AML-193 (cell line): Measurements from ENCODE around the gene CETP.

Source experiments
- DNase-seq, 2 experiments: peaks; one replicate each; lab custom pipeline; 2025; lab: John Stamatoyannopoulos, UW

CETP gene, protein sequence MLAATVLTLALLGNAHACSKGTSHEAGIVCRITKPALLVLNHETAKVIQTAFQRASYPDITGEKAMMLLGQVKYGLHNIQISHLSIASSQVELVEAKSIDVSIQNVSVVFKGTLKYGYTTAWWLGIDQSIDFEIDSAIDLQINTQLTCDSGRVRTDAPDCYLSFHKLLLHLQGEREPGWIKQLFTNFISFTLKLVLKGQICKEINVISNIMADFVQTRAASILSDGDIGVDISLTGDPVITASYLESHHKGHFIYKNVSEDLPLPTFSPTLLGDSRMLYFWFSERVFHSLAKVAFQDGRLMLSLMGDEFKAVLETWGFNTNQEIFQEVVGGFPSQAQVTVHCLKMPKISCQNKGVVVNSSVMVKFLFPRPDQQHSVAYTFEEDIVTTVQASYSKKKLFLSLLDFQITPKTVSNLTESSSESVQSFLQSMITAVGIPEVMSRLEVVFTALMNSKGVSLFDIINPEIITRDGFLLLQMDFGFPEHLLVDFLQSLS

DNA sequence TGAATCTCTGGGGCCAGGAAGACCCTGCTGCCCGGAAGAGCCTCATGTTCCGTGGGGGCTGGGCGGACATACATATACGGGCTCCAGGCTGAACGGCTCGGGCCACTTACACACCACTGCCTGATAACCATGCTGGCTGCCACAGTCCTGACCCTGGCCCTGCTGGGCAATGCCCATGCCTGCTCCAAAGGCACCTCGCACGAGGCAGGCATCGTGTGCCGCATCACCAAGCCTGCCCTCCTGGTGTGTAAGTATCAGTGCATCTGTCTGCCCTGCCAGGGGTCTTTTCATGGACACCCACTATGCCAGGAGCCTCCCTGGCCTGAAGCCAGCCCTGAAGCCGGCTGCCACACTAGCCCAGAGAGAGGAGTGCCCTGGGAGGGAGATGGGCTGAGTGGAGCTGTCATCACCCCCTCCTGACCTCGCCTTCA is at the start of gene CETP:
CETP (plus strand) TSS at position 100 of the 431 bp plus-strand sequence; CDS start at position 130, 30 bp downstream.
- no peak for DNase-seq

DNA sequence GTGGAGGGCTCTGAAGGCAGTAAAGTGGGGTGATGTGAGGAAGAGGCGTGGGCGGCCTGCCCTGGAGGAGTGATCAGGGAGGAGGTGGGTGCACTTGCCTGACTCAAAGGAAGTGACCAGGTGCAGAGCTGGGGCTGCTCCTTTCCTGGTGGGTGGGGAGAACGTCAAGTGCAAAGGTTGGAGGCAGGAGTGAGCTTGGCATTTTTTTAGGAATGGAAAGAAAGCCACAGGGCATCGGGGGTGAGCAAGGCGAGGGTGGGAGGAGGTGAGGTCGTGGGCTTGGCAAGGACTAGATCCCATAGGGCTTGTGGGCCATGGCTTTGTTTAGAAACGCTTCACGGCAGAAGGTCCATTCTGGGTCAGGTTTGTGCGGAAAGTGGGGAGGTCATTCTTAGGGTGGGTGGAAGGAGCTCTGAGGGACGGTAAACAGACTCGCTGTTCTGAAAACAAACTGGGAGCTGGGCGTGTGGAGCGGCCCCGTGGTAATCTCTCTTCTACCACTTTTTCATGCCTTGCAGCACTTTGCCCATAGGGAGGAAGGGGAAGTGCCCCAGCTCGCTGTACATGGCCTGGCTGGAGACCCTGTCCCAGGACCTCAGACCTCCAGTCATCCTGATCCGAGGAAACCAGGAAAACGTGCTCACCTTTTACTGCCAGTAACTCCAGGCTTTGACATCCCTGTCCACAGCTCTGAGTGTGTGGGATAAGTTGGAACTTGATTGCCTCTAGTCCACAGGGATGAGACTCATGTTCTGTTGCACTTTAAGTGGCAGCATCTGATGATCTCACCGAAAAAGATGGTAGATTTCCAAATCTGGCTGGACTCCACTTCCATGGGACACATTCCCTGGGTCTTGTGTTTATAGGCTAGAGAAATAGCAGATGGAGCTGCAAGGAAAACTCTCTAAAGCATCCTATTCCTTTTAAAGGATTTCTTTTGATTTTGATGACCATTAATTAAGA is 48.7 kb upstream of the CETP start:
- no peak for DNase-seq

DNA sequence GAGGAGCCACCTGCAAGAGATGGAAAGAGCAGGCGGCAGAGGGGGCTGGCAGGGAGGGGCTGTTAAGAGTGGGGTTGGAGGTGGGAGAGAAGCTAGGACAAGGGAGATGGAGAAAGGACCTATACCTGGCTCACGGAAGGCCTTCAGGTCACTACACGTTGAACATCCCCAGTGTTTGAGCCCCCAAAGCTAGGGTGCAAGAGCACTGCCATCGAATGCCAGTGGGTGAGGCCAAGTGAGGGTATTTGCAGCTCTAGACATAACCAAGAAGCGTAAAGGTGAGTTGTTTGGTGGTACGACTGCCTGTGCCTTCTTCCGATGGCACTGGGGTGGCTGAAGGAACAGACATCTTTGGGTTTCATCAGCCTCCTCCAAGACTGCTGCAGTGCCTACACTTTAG is 46.9 kb upstream of the CETP start:
- no peak for DNase-seq

- DNase-seq = peak in 1 of 2 experiments; percentile 23
Measured at GRCh38 chr16:56915336-56916119, 46.2 kb upstream of the CETP start.

- DNase-seq = no peak
Measured at GRCh38 chr16:56916571-56917403, 45.0 kb upstream of the CETP start.

- no peak for DNase-seq
Measured at GRCh38 chr16:56918467-56919012, 43.2 kb upstream of the CETP start.

- no peak for DNase-seq
Measured at GRCh38 chr16:56919099-56919800, 42.5 kb upstream of the CETP start.

GRCh38 chr16:56921571-56921970 is 40.2 kb upstream of the CETP start:
- no peak for DNase-seq

DNA sequence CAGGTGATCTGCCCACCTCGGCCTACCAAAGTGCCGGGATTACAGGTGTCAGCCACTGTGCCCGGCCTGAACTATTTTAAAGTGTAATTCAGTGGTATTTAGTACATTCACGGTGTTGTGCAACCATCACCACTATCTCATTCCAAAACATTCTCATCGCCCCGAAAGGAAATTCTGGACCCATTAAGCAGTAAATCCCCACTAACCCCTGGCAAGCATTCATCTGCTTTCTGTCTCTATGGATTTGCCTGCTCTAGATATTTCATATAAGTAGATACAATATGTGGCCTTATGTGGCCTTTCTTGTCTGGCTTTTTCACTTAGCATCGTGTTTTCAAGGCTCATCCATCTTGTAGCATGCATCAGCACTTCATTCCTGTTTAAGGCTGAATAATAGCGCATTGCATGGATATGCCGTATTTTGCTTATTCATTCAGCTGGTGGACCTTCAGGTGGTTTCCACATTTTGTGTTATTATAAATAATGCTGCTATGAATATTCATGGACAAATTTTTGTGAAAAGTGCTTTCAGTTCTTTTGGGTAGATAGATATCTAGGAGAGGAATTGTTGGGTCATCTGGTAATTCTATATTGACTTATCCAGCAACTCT is 38.2 kb upstream of the CETP start:
- no peak for DNase-seq

DNA sequence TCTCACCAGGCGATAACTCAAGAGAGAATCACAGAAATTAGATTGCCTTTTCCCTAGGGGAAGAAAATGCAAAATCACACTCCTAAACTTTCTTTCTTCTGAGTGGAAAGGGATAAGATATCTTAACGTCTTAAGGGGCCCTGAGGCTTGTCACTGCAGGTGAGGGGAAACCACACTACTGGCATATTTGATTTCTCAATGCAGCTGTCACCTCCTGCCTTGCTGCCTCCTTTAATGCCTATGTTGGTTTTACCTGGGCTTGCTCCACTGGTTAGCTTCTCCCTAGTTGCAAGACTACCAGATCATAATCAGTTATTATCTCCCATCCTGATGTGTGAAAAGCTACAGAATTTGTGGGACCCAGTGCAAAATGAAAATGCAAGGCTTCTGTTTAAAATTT is 34.3 kb upstream of the CETP start:
- DNase-seq = no peak

DNA sequence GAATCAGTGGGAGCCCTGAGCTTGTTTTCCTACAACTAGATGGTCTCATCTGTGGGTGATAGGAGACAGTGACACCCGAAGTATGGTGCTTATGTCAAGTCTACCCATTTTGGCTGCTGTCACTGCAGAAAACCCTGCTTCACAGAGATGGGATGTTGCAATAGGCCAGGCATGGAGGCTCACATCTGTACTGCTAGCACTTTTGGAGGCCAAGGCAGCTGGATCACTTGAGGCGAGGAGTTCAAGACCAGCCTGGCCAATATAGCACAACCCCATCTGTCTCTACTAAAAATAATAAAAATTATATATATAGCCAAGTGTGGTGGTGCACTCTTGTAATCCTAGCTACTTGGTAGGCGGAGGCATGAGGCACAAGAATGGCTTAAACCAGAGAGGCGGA is 32.1 kb upstream of the CETP start:
- peak in 1 of 2 experiments; percentile 4 for DNase-seq

- DNase-seq = no peak
Measured at GRCh38 chr16:56930486-56931270, 31.1 kb upstream of the CETP start.

GRCh38 chr16:56931271-56931891 is 30.4 kb upstream of the CETP start:
- DNase-seq = peak in 1 of 2 experiments; percentile 46

DNA sequence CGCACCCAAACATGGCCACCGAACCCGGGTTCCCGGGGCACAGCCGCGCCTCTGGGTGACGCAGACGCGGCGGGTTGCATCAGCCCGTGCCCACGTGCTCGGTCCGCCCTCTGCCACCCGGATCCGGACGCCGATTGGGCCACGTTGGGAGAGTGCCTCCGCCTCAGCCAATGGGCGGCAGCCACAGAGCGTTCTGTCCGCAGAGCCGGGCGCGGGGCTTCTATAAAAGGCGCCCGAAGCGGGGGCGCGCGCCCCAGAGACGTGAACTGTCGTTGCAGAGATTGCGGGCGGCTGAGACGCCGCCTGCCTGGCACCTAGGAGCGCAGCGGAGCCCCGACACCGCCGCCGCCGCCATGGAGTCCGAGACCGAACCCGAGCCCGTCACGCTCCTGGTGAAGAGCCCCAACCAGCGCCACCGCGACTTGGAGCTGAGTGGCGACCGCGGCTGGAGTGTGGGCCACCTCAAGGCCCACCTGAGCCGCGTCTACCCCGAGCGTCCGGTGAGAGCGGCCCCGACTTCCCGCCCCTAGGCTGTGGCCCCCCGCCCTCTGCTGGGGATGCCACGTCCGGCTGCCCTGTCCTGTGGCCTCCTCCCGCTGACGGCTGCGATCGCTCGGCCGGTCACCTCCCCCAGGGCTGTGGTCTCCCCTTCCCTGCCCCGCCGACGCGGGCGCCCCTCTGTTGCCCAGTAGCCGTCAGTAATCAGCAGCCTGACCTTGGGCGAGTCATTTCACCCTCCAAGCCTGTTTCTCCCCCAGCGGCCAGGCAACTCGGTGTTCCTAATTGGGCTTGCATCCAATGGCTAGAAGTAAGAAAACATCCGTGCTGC is 29.6 kb upstream of the CETP start, which contains the start of gene HERPUD1:
HERPUD1 (plus strand) TSS at position 251 of the 829 bp plus-strand sequence; CDS start at position 354, 103 bp downstream.
- DNase-seq = peak; percentile 94 to 96

GRCh38 chr16:56932721-56933619 is 28.8 kb upstream of the CETP start:
- peak; percentile 78 to 79 for DNase-seq
